ENCODE data around the gene PNPO. TPM values are rescaled to one million over a fixed set of nuclear protein-coding genes. Genes with fewer than 3 reads are reported as not detected.

PNPO gene
- total RNA-seq, 2 experiments from 2014 or later: 14.7 to 33.8 TPM

DNA sequence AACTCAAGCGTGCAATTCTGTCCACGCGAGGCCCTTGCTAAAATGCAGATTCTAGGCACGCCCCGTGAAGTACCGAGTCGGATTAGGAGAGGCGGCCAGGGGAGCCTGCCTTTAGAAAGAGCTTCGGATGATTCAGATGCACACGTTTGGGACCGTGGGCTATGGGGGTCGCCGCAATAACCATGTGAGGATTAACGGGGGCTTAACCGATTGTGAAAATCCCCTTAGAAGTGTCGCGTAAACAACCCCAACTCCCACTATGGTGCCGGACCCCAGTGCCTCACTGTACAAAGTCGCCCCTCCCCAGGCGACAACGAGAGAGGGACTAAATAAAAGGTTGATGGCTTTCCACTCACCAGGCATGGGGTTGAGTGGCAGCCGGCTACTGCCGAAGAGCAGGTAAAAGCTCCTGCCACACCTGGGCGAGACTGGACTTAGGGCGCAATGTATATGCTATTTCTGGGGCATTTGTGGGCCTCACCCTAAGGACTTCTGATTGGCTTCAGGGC is 46.0 kb upstream of the PNPO start:
- ChIA-PET POLR2A (interaction anchor here (0.5 to 2.9 kb wide), 9 partner anchors 14 to 1003 kb away, joined by 3 to 13 read pairs (median 4); partner anchors contain the start of genes CDK5RAP3, LRRC46, MRPL10 and OSBPL7), CTCF (ENCODE audit: unreplicated experiment) (interaction anchor here (0.7 to 1.2 kb wide), 3 partner anchors 9 to 55 kb away, joined by 3 read pairs; partner anchors contain the start of gene SCRN2)
- Histone ChIP-seq H3K36me3 (ENCODE audit: insufficient read depth, low read length) (peaks cover 23% of the 10 kb centered on the region; the same call in 1 of the 2 replicates), H3K9me3 (ENCODE audit: low read length) (no peaks in the 10 kb centered on the region), H3K27ac (ENCODE audit: low read depth, low read length, poor library complexity, severe bottlenecking) (peak overlapping the region; percentile 58), H3K79me2 (ENCODE audit: insufficient read depth, low read depth, low read length) (peaks cover 32% of the 10 kb centered on the region), H3K4me1 (ENCODE audit: insufficient read depth, low read length, poor library complexity, severe bottlenecking) (peaks cover 29% of the 10 kb centered on the region), H3K4me2 (ENCODE audit: low read length) (peak overlapping the region; percentile 83), H4K20me1 (ENCODE audit: insufficient read depth, low read length) (no peaks in the 10 kb centered on the region), H3K4me3 (ENCODE audit: low read depth, low read length, poor library complexity, severe bottlenecking) (peak overlapping the region; percentile 90), H3K9me2 (ENCODE audit: insufficient read depth, low read length) (no peaks in the 10 kb centered on the region), H2AFZ (ENCODE audit: low read length) (peak overlapping the region; percentile 60; the same call in 1 of the 2 replicates)
- DNase-seq (ENCODE audit: low spot score): peak; percentile 42
- TF ChIP-seq, protein P1, sequence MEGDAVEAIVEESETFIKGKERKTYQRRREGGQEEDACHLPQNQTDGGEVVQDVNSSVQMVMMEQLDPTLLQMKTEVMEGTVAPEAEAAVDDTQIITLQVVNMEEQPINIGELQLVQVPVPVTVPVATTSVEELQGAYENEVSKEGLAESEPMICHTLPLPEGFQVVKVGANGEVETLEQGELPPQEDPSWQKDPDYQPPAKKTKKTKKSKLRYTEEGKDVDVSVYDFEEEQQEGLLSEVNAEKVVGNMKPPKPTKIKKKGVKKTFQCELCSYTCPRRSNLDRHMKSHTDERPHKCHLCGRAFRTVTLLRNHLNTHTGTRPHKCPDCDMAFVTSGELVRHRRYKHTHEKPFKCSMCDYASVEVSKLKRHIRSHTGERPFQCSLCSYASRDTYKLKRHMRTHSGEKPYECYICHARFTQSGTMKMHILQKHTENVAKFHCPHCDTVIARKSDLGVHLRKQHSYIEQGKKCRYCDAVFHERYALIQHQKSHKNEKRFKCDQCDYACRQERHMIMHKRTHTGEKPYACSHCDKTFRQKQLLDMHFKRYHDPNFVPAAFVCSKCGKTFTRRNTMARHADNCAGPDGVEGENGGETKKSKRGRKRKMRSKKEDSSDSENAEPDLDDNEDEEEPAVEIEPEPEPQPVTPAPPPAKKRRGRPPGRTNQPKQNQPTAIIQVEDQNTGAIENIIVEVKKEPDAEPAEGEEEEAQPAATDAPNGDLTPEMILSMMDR (conservative IDR thresholded peaks at IDR 0.05; ENCODE audit: low read length): no peak
- TF ChIP-seq EZH2phosphoT487 (IDR thresholded peaks at IDR 0.05; ENCODE audit: borderline replicate concordance, low read depth, low read length): no peak
- intact Hi-C loops (cut with micrococcal nuclease; ENCODE audit: unreplicated experiment): loop anchor here (5.0 kb wide), 1 partner anchor 122 kb away; no protein-coding TSS in a partner anchor
- TSS peak; percentile 80 for BruUV-seq (replicated peaks)

DNA sequence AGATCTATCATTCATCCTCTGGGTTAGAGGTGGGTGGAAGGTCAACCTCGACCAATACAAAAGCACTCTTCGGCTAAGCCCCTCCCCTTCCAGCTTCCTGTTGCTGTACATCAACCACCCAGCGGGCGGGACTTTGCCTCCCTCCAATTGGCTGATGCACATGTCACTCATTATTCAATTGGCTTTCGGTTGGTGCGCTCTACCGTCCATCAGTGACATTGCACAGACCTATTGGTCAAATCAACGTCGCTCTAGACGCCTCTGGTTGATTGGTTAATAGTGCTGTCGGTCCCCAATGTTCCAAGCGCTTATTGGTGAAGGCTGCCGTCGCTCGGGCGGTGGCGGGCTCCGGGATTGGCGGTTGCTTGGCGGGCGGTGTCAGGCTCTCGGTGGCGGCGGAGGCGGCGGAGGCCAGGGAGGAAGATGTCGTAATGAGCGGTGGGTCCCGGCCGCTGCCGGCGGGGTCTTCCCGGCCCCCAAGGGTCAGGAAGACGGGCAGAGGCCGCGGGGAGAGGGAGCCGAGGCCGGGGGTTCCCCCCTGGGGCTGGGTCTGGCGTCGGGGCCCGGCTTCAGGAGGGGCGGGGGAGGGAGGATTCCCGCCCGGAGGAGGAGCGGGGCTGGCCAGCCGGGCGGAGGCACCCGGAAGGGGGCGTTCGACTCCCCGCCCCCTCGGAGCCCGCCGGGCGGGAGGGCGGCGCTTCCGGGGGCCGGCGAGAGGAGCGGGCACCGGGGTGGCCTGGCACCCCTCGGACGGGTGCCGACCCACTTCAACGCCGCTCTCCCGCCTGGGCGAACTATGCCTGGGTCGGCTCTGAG is 45.3 kb upstream of the PNPO start, which contains the start of gene SP2:
Gene SP2, plus strand, starts transcription at position 381 of the 816 bp plus-strand sequence. Its CDS starts 51 bp downstream, at position 432.
- intact Hi-C loops (cut with micrococcal nuclease; ENCODE audit: unreplicated experiment): loop anchor here (1.0 to 5.0 kb wide), 3 partner anchors 45 to 121 kb away; partner anchors contain the start of gene PNPO
- Histone ChIP-seq H3K9me3 (ENCODE audit: low read length) (no peaks in the 10 kb centered on the region), H4K20me1 (ENCODE audit: insufficient read depth, low read length) (no peaks in the 10 kb centered on the region), H3K27ac (ENCODE audit: low read depth, low read length, poor library complexity, severe bottlenecking) (peak within 1 kb of the TSS; percentile 58), H2AFZ (ENCODE audit: low read length) (peak within 1 kb of the TSS; percentile 60), H3K36me3 (ENCODE audit: insufficient read depth, low read length) (peaks cover 23% of the 10 kb centered on the region; the same call in 1 of the 2 replicates), H3K4me3 (ENCODE audit: low read depth, low read length, poor library complexity, severe bottlenecking) (peak within 1 kb of the TSS; percentile 90), H3K4me2 (ENCODE audit: low read length) (peak within 1 kb of the TSS; percentile 97), H3K9me2 (ENCODE audit: insufficient read depth, low read length) (no peaks in the 10 kb centered on the region), H3K79me2 (ENCODE audit: insufficient read depth, low read depth, low read length) (peaks cover 32% of the 10 kb centered on the region), H3K4me1 (ENCODE audit: insufficient read depth, low read length, poor library complexity, severe bottlenecking) (peaks cover 29% of the 10 kb centered on the region)
- BruUV-seq (replicated peaks): no TSS peak
- ChIA-PET POLR2A (interaction anchor here (0.5 to 2.9 kb wide), 7 partner anchors 43 to 1003 kb away, joined by 3 to 13 read pairs (median 4); partner anchors contain the start of genes CDK5RAP3, LRRC46, MRPL10 and OSBPL7), CTCF (ENCODE audit: unreplicated experiment) (interaction anchor here (1.2 kb wide), 1 partner anchor 54 kb away, joined by 3 read pairs; no protein-coding TSS in a partner anchor)
- DNase-seq (ENCODE audit: low spot score): peak; percentile 100
- TF ChIP-seq, protein P1 (conservative IDR thresholded peaks at IDR 0.05; ENCODE audit: low read length): no peak
- no peak for TF ChIP-seq EZH2phosphoT487 (IDR thresholded peaks at IDR 0.05; ENCODE audit: borderline replicate concordance, low read depth, low read length)

All from OCI-LY7 (cell line).